Nephron (organoid): ENCODE results near the gene DPF3.

Experiments used
- H3K27ac Mint-ChIP-seq, 3 experiments: 2 replicates each; pipeline ENCODE4 v1.8.0; 2020; ENCODE audit warnings: mixed read lengths in 3 of 3, mild to moderate bottlenecking in 2 of 3, moderate library complexity in 1 of 3
- H3K27me3 Mint-ChIP-seq: 2 replicates; pipeline ENCODE4 v1.8.0; 2021; ENCODE audit warnings: low read depth, mild to moderate bottlenecking, moderate library complexity, mixed read lengths
- H3K36me3 Mint-ChIP-seq: 2 replicates; pipeline ENCODE4 v1.8.0; 2020; ENCODE audit warnings: low read depth, mixed read lengths
- H3K4me1 Mint-ChIP-seq: 2 replicates; pipeline ENCODE4 v1.8.0; 2020; ENCODE audit warnings: mixed read lengths
- H3K4me3 Mint-ChIP-seq, 3 experiments: 2 replicates each; pipeline ENCODE4 v1.8.0; 2020; ENCODE audit warnings: mild to moderate bottlenecking in 3 of 3, mixed read lengths in 3 of 3, moderate library complexity in 2 of 3
- H3K9me3 Mint-ChIP-seq: 2 replicates; pipeline ENCODE4 v1.8.0; 2020; ENCODE audit warnings: mixed read lengths
- CTCF ChIP-seq, 3 experiments: fragments of 200-600 bp; sonication (generic); IDR thresholded peaks; one replicate each; pipeline ENCODE4 v1.5.0; 2021; ENCODE audit warnings: antibody characterized with exemption in 3 of 3; ENCODE audit not compliant: unreplicated experiment in 3 of 3

The DPF3 gene

DNA sequence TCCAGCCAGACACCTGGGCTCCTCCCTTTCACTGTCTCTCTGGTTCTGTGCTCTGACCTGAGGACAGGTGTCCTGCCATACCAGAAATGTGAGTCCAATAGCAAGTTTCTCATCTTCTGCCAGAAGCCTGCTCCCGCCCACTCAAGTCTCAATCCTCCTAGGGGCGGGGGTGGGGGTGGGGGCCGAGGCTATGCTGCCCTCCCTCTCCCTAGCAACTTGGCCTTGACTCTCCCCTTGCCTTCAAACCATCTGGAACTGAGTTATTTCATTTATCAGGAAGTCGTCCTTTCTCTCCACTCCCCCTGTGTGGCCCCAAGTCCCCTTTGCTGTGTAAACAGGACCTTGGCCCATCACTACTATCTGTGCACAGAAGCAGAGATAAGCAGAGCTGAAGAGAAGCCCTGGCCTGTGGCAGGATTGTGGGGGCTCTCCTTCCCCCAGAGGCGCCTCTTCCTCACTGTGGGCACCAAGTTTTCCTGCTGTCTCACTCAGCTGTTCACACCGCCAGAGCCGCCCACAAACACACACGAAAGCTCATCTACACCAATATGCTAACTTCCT, 117.1 kb downstream of the DPF3 start:
- peak overlapping the region; percentile 69 to 76 (median 75) for H3K27ac Mint-ChIP-seq
- no peak for TF ChIP-seq CTCF (IDR thresholded peaks at IDR 0.05; ENCODE audit: unreplicated experiment in 3 of 3)
- H3K36me3 Mint-ChIP-seq: no peaks in the 10 kb centered on the region
- peak overlapping the region in 2 of 3 experiments; percentile 10 to 44 for H3K4me3 Mint-ChIP-seq
- H3K27me3 Mint-ChIP-seq: peaks cover 4% of the 10 kb centered on the region
- H3K4me1 Mint-ChIP-seq: peaks cover 33% of the 10 kb centered on the region
- peaks cover 2% of the 10 kb centered on the region for H3K9me3 Mint-ChIP-seq

DNA sequence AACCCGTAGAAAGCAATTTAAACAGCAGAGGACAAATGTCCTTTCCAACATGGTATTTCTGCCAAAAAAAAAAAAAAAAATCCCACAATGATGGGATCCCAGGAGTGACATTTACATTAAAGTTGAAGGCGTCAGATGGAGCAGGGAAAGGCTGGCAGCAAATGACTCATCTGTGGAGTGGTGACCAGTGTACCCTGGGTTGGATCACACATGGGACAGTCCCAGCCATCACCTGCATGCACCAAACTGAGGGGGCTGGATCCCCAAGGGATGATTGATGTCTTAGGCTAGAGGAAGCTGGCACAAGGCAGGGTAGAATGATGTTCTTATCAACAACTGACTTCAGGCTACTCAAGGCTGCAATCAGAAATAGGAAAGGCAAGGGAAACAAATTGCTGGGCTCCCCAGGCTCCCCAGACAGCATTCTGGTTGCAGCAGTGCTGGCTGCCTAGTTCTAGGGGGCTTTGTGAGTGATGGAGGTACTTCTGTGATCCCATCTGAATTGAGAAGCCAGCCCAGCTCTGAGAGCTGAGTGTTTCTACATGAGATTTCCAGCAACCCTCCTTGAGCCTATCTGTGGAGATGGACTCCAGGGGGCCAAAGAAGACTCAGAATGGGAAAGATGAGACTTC, 117.9 kb downstream of the DPF3 start:
- H3K27ac Mint-ChIP-seq: peak overlapping the region in 1 of 3 experiments; percentile 5
- no peak for TF ChIP-seq CTCF (IDR thresholded peaks at IDR 0.05; ENCODE audit: unreplicated experiment in 3 of 3)
- H3K4me1 Mint-ChIP-seq: peaks cover 33% of the 10 kb centered on the region

DNA sequence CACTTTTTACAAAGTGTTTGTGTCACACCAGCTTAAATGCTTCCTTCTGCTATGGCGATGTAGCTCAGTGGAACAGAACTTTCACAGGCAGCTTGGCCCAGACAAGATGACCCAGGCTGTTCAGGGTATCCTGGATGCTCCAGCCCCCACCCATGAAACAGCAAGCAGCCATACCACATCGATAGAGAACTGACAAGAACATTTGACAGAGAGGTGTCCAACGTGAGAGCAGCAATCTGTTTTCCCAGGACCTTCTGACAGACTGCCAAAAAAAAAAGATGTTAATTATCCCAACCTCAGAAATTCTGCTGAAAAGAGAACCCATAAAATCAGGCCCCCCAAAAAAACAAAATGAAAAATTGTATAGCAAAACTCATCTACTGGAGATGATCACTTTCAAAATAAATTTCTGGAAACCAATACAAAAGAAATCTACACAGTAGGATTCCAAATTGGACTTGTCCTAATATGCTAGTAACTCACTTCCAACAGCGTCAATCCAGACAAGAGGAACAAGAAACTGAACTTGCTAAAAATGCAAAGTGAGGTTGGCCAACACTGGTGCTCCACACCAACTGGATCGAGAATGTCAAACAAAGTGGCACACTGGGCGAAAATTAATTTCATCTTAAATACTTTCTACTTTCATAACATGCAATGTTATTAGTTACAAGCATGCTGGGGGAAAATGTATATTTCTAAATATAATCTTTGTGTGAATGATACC, 118.8 kb downstream of the DPF3 start:
- peaks cover 4% of the 10 kb centered on the region for H3K27me3 Mint-ChIP-seq
- peaks cover 1% of the 10 kb centered on the region for H3K36me3 Mint-ChIP-seq
- H3K4me3 Mint-ChIP-seq: no peak overlapping the region
- H3K9me3 Mint-ChIP-seq: peaks cover 2% of the 10 kb centered on the region
- no peak for TF ChIP-seq CTCF (IDR thresholded peaks at IDR 0.05; ENCODE audit: unreplicated experiment in 3 of 3)
- peak overlapping the region in 1 of 3 experiments; percentile 23 for H3K27ac Mint-ChIP-seq
- H3K4me1 Mint-ChIP-seq: peaks cover 28% of the 10 kb centered on the region

More for the DNA sequence above, 117.9 kb downstream of the DPF3 start:
- H3K4me3 Mint-ChIP-seq: no peak overlapping the region
- H3K27me3 Mint-ChIP-seq: peaks cover 4% of the 10 kb centered on the region
- H3K9me3 Mint-ChIP-seq: peaks cover 2% of the 10 kb centered on the region
- no peaks in the 10 kb centered on the region for H3K36me3 Mint-ChIP-seq

- TF ChIP-seq CTCF (IDR thresholded peaks at IDR 0.05; ENCODE audit: unreplicated experiment in 3 of 3): no peak
- Mint-ChIP-seq H3K27me3 (peaks cover 4% of the 10 kb centered on the region), H3K4me1 (peaks cover 28% of the 10 kb centered on the region), H3K36me3 (peaks cover 5% of the 10 kb centered on the region), H3K27ac (no peak overlapping the region), H3K4me3 (no peak overlapping the region), H3K9me3 (peaks cover 2% of the 10 kb centered on the region)
Measured at GRCh38 chr14:72774141-72774540, 119.8 kb downstream of the DPF3 start.

- H3K27me3 Mint-ChIP-seq: peaks cover 4% of the 10 kb centered on the region
- TF ChIP-seq CTCF (IDR thresholded peaks at IDR 0.05; ENCODE audit: unreplicated experiment in 3 of 3): no peak
- H3K27ac Mint-ChIP-seq: no peak overlapping the region
- peaks cover 28% of the 10 kb centered on the region for H3K36me3 Mint-ChIP-seq
- no peak overlapping the region for H3K4me3 Mint-ChIP-seq
- peaks cover 18% of the 10 kb centered on the region for H3K9me3 Mint-ChIP-seq
- peaks cover 21% of the 10 kb centered on the region for H3K4me1 Mint-ChIP-seq
Measured at GRCh38 chr14:72771561-72771960, 122.3 kb downstream of the DPF3 start.
